ENCODE measurements around the gene UTP15.

The UTP15 gene

GRCh38 chr5:73591698-73592501 is 26.4 kb downstream of the UTP15 start:
- DNase-seq (ENCODE audit: low read depth in 1 of 2, low spot score in 1 of 2): no peak
- no peak for TF ChIP-seq POLR2AphosphoS5 (IDR thresholded peaks at IDR 0.05; ENCODE audit: low read depth)
- no peak for TF ChIP-seq REST (IDR thresholded peaks at IDR 0.05; ENCODE audit: insufficient replicate concordance, low read depth)
- TF ChIP-seq GABPA (IDR thresholded peaks at IDR 0.05; ENCODE audit: low read depth): no peak
- no peak for TF ChIP-seq SPI1 (IDR thresholded peaks at IDR 0.05; ENCODE audit: borderline replicate concordance, low read depth)
- no peak for TF ChIP-seq CTCF (IDR thresholded peaks at IDR 0.05; ENCODE audit: insufficient read depth, low read length)
- no peak overlapping the region for H3K4me3 ChIP-seq (replicated peaks; ENCODE audit: insufficient read depth, low read length)
- H3K27me3 ChIP-seq (ENCODE audit: insufficient read depth, poor library complexity, severe bottlenecking): no peaks in the 10 kb centered on the region
- no peak overlapping the region for H3K27ac ChIP-seq (replicated peaks)

- TF ChIP-seq POLR2AphosphoS5 (IDR thresholded peaks at IDR 0.05; ENCODE audit: low read depth): no peak
- no peak for TF ChIP-seq REST (IDR thresholded peaks at IDR 0.05; ENCODE audit: insufficient replicate concordance, low read depth)
- no peak for TF ChIP-seq SPI1 (IDR thresholded peaks at IDR 0.05; ENCODE audit: borderline replicate concordance, low read depth)
- TF ChIP-seq CTCF (IDR thresholded peaks at IDR 0.05; ENCODE audit: insufficient read depth, low read length): no peak
- no peak for TF ChIP-seq GABPA (IDR thresholded peaks at IDR 0.05; ENCODE audit: low read depth)
- Histone ChIP-seq H3K4me3 (replicated peaks; ENCODE audit: insufficient read depth, low read length) (no peak overlapping the region), H3K27ac (replicated peaks) (no peak overlapping the region), H3K27me3 (ENCODE audit: insufficient read depth, poor library complexity, severe bottlenecking) (no peaks in the 10 kb centered on the region)
- DNase-seq (ENCODE audit: low read depth in 1 of 2, low spot score in 1 of 2): no peak
Observed at GRCh38 chr5:73592551-73592950, 27.0 kb downstream of the UTP15 start.

GRCh38 chr5:73596705-73597328 is 31.3 kb downstream of the UTP15 start:
- no peaks in the 10 kb centered on the region for H3K27me3 ChIP-seq (ENCODE audit: insufficient read depth, poor library complexity, severe bottlenecking)
- TF ChIP-seq GABPA (IDR thresholded peaks at IDR 0.05; ENCODE audit: low read depth) (no peak), CTCF (IDR thresholded peaks at IDR 0.05; ENCODE audit: insufficient read depth, low read length) (peak; percentile 20)
- H3K27ac ChIP-seq (replicated peaks): no peak overlapping the region
- H3K4me3 ChIP-seq (replicated peaks; ENCODE audit: insufficient read depth, low read length): no peak overlapping the region
- DNase-seq (ENCODE audit: low read depth in 1 of 2, low spot score in 1 of 2): peak in 1 of 2 experiments; percentile 27

All from HL-60 (cell line).